Islet of Langerhans (tissue), 1 donor: ENCODE data around the gene OVAAL.

Experiments used
- FAIRE-seq: peaks from one replicate; lab custom pipeline; 2011; peaks lifted over from hg19 to GRCh38; lab: Jason Lieb, UNC

Gene OVAAL

DNA sequence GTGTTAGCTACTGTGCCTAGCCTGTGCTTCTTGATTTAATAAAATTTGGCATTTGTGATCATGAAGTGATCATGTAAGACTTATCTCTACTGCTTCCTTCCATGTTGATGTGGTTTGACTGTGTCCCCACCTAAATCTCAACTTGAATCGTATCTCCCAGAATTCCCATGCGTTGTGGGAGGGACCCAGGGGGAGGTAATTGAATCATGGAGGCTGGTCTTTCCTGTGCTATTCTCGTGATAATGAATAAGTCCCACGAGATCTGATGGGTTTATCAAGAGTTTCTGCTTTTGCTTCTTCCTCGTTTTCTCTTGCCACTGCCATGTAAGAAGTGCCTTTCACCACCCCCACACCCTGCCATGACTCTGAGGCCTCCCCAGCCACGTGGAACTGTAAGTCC, at the start of gene OVAAL:
OVAAL (plus strand) TSS at position 301 of the 400 bp plus-strand sequence.
- FAIRE-seq = no peak

DNA sequence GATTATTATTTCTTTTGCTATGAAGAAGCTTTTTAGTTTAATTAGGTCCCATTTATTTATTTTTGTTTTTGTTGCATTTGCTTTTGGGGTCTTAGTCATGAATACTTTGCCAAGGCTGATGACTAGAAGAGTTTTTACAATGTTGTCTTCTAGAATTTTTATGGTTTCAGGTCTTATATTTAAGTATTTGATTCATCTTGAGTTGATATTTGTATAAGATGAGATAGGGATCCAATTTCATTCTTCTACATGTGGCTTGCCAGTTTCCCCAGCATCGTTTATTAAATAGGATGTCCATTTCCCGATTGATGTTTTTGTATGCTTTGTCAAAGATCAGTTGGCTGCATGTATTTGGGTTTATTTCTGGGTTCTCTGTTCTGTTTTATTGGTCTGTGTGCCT, 47.9 kb upstream of the OVAAL start:
- no peak for FAIRE-seq

DNA sequence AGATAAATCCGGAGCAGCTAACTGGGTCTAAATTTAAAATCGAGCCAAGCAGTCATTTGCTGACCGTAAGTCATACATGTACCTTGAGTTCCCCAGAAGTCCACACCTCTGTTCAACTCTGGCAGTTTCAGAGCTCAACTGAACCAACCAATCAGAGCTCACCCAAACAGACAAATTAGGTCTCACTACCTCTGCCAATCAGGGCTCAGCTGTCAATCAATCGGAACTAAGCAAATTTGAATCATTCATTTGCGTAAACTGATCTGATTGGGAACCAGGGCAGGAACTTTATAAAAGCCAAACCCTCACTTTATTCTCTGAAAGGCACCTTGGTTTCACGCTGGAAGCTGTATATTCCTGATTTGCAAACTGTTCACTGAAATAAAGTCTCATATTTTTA, 45.2 kb upstream of the OVAAL start:
- FAIRE-seq = no peak

DNA sequence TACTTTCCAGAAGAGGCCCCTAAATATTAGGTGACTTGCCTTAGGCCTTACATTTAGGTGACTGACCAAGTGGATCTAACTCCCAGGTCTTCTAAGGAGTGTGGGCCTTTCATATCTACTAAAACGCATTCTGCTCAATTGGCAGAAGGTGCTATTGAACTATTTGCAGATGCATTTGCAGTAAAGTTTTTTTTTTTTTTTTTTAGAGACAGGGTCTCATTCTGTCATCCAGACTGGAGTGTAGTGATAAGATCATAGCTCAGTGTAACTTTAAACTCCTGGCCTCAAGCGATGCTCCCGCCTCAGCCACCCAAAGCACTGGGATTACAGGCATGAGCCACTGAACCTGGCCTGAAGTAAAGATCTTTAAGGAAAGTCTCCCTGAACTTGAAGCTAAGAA, 43.4 kb upstream of the OVAAL start:
- FAIRE-seq = no peak

DNA sequence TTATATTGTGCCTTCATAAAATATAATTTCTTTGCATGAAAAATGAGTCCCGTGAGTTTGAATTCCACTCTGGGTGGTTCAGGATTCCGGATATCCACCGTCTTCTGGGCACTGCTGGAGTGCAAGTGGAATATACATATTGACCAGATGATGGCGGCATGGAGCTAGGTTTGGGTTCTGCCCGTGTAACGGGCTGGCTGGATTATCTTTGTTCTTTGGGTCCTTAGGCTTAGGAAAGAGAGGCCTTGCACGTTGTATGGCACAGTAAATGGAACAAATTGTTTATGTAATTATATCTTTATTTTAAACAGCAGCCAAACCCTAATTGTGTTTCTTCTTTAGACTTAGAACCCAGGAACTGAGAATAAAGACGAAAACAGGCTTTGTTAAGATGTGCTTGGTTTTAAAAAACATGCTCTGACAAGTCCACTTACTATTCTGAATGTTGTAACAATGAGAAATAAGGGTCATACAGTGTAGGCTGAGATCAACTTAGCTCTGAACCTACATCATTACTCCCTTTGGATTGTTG, 42.8 kb upstream of the OVAAL start:
- FAIRE-seq = peak; percentile 78

DNA sequence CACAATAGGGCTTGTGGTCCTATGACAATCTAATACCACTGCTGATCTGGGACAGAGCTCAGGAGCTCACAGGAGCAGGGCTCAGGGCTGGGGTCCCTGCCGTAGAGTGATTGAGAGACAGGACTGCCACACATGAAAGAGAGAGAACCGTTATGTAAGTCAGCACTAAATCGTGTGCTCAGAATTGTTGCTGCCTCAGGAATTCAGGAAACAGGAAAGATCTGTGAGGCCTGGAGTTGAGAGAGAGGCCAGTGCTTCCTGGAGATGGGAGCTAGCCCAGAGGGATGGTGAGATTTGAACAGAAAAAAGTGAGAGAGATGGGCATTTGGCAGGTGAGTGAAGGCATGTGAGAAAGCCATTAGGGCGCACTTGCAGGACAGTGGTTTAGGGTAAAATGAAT, 38.9 kb upstream of the OVAAL start:
- no peak for FAIRE-seq

DNA sequence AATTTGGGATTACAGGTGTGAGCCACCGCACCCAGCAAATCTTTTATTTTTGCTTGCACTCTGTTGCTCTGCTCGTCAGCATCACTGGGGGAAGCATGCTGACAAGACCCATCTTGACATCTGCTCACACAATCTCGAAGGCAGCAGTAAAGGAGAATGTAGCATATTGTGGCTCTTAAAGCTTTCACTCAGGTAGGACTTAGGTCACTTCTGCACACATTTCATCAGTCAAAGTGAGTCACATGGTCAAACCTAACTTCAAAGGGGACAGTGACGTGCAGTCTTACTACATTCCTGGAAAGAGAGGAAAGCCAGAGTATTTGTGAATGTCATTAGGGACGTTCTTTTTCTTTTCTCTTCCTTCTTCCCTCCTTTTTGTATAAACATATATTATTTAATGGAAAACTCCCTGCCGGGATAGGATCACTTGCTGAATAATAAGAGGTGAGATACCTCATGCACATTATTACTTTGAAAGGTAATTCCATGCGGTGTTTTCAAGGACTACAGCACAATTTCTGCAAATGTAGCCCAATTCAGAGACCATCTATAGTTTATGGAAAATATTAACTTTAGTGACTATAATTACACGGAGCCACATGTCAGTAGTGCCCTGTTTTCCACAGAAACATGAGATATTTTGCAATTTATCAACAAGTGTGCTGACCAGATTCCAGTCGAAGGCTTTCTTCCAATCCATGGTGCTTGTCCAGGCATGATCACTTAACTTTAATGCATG, 37.1 kb upstream of the OVAAL start:
- no peak for FAIRE-seq

DNA sequence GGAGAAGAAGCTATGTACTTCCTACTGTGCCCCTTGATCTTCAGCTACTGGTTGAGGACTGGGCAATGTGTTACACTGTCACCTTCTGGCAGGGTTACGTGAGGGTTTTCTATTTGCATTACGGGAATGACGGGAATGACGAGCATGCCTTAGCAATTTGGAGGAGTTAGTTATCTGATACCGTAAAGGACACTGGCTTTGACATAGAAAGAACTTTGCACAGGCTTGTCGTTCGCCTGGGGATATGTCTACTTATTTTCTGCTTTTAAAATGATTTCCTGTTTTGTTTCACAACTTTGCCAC, 36.6 kb upstream of the OVAAL start:
- FAIRE-seq = no peak

DNA sequence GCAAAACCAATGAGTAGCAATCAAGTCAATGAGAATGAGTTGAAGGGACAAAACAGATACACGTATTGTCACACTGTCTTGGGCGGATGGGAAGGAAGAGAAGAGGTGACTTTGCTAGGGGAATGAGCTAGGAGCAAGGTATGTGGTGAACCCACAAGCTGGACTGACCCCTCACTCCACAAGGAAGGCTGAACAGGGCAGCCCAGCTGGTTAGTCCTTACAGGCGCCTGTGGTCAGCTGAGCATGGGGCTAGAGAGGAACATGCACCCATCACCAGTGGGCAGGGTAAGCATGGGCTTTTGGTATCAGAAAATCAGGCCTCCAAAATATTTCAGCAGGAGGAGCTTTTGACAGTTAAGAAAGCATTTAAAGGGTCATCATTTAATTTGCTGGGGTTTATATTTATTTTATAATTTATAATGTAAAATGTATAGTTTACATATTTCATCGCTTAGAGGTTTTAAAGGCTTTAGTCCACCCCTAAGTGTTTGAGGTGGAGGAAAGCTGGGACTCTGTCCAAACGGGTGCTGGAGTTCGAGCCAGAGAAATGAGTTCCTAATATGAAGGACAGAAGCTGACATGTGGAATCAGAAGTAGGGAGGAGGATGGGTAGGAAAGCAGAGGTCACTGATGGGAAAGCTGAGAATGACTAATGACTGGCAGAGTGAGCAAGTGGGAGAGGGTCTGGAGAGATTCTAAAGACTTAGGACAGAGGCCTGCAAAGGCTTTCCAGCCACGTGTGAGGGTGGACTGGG, 34.4 kb upstream of the OVAAL start:
- FAIRE-seq = no peak

DNA sequence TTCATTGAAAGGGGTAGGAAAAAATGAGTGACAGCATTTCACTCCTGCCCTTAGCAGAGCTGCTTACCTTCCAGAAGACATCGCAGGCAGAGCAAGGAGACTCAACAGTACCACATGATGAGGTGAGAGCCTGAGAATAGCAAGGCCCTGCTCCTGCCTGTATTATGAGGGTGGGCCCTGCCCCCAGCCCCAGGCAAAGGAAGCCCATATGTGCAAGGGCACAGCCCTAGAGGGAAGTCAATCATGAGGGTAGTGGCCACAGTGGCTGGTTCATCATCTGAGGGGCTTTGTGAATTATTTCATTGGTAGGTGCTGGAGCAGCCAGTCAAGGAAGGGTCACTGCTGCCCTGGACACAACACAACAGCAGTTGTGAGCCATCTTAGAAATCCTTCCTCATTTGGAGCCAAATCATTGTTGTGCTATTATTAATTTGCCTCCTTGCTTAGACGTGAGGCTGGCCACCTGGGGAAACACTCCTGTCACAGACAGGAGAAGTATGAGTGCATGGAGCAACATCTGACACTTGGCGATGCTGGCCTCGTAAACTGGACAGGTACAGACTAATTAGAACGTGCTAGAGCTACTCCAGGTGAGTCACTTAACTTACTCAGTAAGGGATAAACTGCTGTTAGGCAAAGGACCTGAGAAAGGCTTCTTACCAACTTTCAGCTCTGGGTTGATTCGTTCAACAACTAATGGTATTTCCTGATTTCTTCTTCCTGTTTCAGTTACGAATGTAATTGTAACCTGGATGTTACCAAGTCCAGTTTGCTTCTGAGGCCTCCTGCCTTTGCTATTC, 33.6 kb upstream of the OVAAL start:
- no peak for FAIRE-seq

DNA sequence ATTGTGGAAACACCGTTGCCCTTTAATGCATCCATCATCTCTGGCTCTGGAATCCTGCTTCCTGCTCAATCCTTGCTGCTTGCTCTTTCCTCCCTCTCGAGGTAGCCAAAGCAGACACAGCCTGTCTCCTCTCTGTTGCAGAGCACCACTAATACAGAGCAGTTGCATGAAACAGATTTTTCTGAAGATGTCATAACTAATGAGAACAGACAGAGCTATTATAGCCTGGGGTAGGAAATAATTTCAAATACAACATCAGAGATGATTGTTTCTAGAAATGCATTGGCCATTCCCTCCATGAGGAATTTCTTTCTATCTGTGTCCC, 33.1 kb upstream of the OVAAL start:
- no peak for FAIRE-seq

DNA sequence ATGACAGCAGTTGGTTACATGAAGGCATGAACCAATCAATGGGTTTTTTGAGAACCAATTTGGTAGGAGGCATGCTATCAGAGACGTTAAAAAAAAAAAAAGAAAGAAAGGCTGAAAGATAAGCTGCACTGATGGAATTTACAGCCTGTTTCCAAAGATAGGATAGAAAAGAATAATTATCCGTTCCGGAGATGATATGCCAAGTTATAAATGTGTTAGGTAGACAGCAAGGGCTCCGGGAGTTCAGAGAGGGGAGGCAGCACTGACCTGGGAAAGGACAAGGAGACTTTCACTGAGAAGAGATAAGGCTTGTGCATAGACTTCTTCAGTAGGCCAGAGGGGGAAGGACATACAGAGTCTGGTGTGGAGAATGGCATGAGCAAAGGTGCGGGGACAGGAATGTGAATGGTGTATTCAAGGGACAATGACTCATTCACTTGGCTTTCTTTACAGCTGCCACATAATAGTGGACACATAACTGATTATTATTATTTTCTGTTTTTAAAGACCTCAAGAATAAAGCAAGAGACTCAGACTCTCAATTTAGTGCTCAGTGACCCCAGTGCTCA, 31.6 kb upstream of the OVAAL start:
- no peak for FAIRE-seq

DNA sequence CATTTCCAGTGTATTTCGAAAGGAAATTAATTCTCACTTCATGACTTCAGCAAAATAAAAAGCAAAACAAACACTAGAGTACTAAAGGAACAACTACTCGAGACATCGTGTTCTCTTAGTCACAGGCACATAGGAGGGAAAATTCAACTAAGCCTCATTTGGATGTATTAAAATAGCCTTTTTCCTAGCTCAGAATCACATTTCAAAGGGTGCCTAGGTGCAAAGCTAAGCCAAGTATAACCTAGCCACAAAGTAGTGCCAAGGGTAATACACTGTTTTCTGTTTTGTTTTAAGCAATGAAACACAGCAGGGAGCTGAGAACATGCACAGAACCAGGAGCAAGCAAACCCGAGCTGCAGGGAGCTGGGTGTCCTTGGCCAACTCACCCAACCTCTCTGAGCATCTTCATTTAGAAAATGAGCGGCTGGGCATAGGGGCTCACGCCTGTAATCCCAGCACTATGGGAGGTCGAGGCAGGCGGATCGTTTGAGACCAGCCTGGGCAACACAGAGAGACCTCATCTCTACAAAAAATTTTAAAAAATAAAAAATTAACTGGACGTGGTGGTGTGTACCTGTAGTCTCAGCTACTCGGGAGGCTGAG, 29.8 kb upstream of the OVAAL start:
- peak; percentile 38 for FAIRE-seq

DNA sequence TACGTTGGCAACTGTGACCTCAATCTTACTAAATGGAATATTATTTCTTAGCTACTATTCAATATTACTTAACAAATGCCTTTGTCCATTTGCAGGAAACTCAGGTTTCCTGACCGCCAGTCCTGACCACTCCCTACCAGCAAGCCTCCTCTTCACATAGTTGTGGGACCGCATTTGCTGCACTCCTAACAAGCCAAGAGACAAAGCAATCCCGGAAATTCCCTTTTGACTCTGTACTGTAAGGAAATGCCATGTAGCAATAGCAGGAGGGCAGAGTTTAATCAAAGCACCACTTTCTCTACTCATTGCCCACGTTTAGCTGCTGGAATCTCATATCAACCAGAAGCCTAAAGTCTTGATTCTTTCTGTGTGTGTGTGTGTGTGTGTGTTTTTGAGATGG, 28.3 kb upstream of the OVAAL start:
- FAIRE-seq = no peak

DNA sequence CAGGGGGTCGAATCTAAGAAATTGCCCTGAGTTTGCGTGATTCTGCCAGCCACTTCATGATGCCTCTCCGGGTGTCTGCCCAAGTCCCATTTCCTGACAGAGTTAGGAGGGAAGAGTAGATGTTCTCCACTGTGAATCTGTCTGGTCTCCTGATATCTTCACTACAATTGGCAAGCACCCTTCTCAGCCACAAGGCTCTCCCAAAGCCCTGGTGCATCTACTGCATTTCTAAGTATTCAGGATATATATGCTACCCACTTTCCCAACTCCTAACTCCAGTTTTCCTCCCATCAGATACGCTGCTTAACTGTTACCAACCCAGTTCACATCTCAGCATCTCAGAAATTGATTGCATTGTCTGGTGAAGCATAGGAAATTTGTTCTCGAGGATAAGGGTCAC, 25.9 kb upstream of the OVAAL start:
- FAIRE-seq = no peak

DNA sequence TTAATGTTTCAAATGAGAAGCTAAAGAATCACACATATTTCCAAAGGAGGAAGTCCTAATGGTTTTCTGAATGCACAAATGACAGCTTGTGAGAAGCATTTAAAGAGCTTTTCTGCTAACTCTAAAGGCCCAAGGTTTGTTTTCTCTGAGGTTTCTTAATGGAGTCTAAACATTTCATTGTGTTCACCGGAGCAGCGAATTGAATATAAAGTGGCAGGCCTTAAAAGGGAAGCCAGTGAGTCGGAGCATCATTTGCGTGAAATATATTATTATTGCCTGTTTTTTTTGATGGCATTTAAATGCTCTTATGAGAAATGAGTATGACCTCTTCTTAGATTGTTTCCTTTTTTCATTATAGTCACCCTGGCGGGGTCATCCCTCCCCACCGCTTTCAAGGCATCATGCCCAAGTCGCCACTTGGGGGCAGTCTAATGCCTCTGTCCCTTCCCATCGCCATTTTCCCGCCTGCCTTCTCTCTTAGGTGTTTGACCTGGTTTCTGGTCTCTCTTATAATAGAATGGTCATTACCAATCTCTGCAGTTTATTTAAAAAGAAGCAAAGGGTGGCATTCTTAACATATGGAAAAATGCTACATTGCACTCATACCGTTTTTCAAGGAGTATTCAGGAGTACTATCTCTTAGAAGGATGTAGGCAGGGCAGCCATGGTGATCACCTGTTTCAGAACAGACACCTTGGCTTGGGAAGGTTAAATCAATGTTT, 25.3 kb upstream of the OVAAL start:
- no peak for FAIRE-seq

DNA sequence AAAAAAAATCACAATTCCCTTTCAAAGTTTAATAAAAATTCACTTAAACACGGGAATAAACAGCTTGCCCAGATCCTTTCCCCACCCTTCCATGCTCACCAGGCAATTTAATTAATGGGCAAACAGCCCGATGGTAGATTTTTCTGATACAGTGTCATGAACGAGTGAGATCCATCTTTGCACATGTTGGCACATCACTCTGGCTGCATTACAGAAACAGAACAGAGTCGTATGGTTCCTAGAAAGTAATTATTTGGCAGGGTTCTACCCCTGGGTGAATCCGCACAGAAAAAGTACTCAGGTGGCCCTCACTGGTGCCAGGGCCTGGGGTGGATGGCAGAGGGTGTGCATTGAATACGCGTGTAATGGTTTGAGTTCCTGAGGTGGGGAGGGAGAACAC, 24.6 kb upstream of the OVAAL start:
- FAIRE-seq = no peak

DNA sequence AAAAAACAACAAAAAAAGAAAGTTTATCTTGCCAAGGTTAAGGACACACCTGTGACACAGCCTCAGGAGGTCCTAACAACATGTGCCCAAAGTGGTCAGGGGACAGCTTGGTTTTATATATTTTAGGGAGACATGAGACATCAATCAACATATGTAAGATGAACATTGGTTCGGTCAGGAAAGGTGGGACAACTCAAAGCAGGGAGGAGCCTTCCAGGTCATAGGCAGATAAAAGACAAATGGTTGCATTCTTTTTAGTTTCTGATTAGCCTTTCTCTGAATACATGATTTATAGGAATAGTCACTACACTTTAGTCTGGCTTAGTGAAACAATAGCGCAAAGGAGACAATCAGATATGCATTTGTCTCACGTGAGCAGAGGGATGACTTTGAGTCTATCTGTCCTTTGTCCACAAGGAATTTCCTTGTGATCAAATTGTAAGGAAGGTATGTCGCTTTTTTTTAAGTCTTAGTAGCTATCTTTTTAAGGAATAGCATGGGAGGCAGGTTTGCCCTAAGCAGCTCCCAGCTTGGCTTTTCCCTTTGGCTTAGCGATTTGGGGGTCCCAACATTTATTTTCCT, 23.3 kb upstream of the OVAAL start:
- no peak for FAIRE-seq

DNA sequence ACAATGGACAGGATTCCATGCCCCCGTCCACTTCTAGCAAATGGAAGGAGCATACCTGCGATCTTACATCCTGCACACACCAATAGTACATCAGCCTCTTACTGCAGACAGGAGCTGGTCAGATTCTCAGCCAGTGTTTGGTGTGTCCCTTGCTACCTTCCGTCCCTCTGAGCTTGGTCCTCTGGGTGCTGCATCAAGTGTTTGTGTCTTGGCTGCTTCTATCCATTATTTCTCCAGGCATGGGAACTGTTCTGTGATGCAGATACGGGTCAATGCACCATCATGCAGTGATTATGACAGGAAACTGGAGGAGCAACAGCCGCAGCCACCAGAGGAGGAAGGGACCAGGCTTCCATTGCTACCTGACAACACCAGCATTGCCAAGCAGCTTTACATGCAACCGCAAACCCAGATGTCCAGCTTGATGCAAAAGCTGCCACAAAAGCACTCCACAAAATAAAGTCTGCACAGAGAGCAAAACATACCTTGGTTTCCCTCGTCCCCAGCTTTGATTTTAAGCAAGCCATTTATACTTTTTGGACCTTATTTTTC, 21.9 kb upstream of the OVAAL start:
- FAIRE-seq = no peak

DNA sequence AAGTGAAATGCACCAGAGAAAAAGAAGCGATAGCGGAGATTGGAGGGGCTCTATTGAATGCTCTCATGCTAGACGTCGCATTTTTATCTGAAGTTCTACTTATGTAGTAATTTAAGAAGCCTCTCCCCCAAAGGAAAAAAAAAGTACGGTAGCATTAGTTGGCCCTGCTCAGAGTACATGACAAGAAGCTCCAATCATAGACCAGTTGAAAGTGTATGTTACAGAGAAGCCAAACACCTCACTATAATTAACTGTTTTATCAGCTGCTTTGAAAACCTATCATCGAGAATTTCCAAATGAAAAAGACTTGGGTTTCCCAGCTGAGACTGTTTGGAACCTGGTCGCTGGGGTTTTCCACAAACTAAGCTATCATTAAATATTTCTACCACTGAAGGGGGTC, 19.6 kb upstream of the OVAAL start:
- no peak for FAIRE-seq
